HepG2 (cell line): ENCODE measurements around the gene CHN2.

Experiments
- JUNB ChIP-seq: sonication (generic); formaldehyde crosslinking; IDR thresholded peaks from 2 replicates; pipeline ENCODE4 v1.8.0; 2022; ENCODE audit warnings: missing genetic modification reagents, mild to moderate bottlenecking, borderline replicate concordance
- KLF12 ChIP-seq: sonication (generic); formaldehyde crosslinking; IDR thresholded peaks from 2 replicates; pipeline ENCODE4 v1.4.0; 2020; ENCODE audit warnings: missing genetic modification reagents, borderline replicate concordance
- MED1 ChIP-seq: sonication (generic); formaldehyde crosslinking; IDR thresholded peaks from 2 replicates; pipeline ENCODE4 v1.4.0; 2020; ENCODE audit warnings: missing genetic modification reagents
- MXD1 ChIP-seq: sonication (generic); formaldehyde crosslinking; IDR thresholded peaks from 2 replicates; pipeline ENCODE4 v1.4.0; 2020; ENCODE audit warnings: mild to moderate bottlenecking, missing genetic modification reagents
- RARG ChIP-seq: sonication (generic); formaldehyde crosslinking; IDR thresholded peaks from 2 replicates; pipeline ENCODE4 v1.4.0; 2020; ENCODE audit warnings: low read depth, mild to moderate bottlenecking, missing genetic modification reagents
- ZNF639 ChIP-seq: conservative IDR thresholded peaks from 2 replicates; pipeline ENCODE4 v1.6.1; 2018; ENCODE audit warnings: missing genetic modification reagents
- ZZZ3 ChIP-seq: sonication (generic); formaldehyde crosslinking; IDR thresholded peaks from 2 replicates; pipeline ENCODE4 v1.4.0; 2020; ENCODE audit warnings: missing genetic modification reagents, mild to moderate bottlenecking, borderline replicate concordance

GRCh38 chr7:29216128-29216527 is 21.6 kb downstream of the CHN2 start:
- TF ChIP-seq KLF12 (CRISPR knock-in tag) (no peak), RARG (CRISPR knock-in tag) (no peak), MED1 (CRISPR knock-in tag) (no peak), ZNF639 (no peak), MXD1 (CRISPR knock-in tag) (no peak), ZZZ3 (CRISPR knock-in tag) (no peak), JUNB (CRISPR knock-in tag) (no peak)
